Stimulated activated CD4-positive, alpha-beta T cell treated with anti-CD3 and anti-CD28 coated beads, Interleukin-2, amount 100 ng/mL, for 24 hours (primary cell): ENCODE measurements around the gene MRPL54.

Source experiments
- DNase-seq, 2 donors: peaks; one replicate each; pipeline ENCODE4 v3.0.0-alpha.2; 2020

MRPL54 gene

DNA sequence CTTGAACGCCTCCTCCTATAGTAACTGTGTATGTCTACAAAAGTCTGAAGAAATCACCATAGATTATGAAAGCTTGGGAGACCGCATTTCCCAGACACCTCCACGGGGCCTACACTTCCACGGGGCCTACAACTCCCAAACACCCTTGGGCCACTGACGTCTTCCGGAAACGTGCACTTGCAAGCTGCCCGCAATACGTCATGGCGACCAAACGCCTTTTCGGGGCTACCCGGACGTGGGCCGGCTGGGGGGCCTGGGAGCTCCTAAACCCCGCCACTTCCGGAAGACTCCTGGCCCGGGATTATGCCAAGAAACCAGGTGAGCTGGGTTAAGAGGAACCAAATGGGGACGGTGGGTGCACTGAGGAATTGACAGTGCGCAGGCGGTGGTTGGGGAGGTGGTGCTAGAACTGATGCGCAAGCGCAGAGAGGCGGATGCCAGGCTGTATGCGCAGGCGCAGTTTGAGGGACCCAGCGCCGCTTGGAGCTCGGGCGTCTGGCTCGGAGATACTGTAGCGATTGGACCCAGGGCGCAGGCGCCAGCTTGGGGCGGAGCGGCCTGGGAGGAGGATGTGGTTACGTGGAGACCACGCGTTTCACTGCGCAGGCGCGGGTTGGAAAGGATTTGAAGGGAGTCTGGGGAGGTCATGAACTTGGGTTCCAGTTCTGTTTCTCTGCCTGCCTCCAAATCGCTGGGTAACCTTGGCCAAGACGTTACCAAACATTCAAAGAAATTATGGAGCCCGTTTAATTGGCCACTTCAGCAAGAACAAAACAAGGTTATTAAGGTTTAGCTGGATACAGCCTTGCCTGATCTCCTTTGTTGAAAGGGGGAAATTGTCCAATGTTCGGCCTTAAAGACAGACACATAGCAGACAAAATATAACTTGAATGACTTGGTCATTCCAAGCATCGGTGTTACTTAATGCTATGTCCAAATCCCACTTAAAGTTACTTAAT, at the start of gene MRPL54:
Gene MRPL54, plus strand, starts transcription at position 182 of the 959 bp plus-strand sequence. Its CDS starts 19 bp downstream, at position 201.
- peak; percentile 99 for DNase-seq

DNA sequence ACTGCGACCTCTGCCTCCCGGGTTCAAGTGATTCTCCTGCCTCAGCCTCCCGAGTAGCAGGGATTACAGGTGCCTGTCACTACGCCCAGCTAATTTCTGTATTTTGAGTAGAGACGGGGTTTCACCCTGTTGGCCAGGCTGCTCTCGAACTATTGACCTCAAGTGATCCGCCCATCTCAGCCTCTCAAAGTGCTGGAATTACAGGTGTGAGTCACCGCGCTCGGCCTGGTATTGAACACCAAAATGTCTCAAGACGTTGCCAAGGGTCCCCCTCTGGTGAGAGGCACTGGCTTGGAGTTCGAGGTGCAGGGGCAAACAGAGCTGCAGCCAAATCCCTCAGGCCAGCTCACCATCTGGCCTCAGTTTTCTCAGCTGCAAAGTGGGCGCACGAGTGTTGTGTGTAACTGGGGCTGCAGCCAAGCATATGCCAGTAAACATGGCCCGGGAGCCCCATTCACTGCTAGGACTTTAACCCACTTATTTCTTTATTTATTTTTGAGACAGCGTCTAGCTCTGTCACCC, 46.3 kb upstream of the MRPL54 start:
- no peak for DNase-seq

DNA sequence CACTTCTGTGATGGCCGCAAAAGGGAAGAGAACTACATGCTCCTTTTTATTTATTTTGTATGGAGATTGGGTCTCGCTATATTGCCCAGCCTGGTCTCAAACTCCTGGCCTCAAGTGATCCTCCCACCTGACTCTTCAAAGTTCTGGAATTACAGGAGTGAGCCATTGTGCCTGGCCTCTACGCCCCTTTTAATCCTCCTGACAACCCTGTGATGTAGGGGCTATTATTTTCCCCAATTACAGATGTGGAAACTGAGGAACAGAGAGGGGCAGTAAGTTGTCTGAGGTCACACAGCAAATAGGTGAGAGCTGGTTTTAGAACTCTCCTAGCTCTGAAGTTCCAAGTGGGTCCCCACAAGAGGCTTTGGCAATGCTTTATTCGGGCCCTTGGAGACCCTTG, 42.6 kb upstream of the MRPL54 start:
- no peak for DNase-seq

DNA sequence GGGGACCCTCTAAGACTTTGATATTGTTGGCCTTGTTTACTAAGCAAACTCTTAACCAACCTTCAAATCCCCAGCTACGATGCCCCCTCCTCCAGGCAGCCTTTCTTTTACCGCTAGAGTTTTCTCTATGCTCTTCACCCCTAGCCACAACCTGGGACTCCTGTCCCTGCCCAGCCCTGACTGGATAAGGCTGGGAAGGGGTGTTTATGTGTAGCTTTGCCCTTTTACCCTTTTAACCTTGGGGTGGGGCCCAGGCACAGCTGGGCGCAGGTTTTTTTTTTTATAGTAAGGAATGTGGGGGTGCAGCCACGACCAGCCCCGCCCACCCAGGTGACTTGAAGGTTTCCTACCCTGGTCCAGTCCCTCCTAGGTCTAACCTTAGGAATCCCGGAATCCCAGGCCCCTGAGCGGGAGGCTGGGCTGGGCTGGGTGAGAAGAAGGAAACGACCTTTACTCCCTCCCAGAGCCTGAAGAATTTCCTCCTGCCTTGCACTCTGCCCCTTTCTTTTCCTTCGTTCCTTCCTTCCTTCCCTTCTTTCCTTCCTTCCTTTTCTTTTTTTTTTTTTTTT, 42.0 kb upstream of the MRPL54 start:
- no peak for DNase-seq

DNA sequence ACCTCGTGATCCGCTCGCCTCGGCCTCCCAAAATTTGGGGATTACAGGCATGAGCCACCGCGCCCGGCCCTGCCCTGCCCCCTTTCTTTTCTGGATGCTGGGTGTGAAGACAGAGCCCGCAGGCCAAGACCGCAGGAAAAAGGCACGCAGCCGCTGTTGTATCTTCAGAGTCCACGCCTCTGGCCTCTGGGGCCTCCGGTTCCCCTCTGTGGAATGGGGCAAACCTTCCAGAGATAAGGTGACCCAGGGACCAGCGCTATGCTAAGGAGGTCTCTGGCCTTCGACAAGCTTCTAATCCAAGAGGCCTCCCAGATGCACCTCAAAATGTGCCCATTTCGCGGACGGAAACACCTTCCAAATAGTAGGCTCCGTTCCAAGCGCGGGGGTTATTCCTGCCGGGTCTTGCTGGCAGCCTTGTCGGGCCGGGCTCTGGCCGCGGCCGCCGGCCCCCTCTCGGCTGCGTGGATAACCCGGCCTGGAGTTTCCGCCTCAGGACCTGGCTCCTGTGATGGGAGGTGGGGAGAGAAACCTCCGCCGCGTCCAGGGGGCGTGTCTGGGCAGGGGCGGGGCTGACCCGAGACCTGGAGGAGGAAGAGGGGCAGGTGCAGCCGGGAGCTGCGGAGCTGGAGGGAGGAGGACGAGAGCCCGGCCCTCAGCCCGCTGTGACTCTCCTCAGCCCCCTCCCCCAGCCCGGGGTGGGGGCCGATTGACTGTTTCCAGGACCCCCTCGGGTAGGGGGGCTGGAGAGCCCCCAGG, 41.2 kb upstream of the MRPL54 start:
- peak; percentile 92 to 94 for DNase-seq

DNA sequence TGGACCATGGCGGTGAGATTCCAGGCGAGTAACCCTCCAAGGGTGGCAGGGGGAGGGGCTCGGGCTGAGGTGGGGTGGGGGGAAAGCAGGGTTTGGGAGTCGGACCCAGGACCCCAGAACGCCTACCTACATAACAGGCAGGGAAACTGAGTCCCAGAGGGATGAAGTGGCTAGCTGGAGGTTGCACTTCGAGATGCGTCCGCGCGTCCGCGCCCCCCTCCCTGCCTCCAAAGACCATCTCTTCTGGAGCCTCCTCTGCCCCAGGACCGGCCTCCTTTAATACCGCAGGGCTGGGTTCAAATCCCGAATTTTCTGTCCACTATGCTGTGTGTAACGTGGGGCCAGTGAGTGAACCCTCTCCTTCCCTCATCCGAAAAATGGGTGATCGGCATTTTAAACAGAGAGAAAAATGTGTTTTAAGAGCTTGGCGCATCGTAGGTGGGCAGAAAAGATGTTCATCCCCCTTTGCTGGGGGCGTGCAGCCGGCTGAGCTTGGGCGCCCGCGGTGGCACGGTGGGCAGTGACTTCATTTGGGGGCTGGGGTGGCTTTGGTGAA, 40.5 kb upstream of the MRPL54 start:
- DNase-seq = no peak

DNA sequence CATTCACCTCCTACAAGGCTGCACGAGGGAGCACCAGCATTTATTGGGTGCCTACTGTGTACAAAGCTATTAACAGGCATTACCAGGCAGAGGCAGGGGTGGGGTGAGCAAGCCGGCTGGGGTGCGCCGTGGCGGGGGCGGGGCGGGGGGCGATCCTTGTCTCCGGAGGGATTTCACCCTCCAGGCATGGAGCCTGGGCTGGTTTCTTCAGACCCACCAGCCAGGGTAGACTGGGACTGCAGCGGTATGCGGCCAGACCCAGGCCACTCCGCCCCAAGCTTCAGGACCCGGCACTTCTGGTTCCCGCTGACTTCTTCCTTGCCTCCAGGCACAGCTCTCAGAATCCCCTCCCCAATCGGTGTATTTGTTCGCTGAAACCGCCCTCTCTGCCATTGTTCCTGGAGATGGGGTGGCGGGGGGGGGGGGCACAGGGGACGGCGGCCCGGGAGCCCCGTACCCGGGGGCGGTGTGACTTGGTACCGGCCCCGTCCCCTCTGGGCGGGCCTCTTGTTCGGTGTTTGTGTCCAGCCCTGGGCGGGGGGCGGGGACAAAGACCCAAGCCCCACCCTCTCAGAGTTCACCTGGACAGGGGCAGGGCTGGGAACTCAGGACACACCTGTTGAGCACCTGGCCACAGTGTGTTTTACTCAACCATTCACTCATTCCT, 39.9 kb upstream of the MRPL54 start:
- DNase-seq = no peak

DNA sequence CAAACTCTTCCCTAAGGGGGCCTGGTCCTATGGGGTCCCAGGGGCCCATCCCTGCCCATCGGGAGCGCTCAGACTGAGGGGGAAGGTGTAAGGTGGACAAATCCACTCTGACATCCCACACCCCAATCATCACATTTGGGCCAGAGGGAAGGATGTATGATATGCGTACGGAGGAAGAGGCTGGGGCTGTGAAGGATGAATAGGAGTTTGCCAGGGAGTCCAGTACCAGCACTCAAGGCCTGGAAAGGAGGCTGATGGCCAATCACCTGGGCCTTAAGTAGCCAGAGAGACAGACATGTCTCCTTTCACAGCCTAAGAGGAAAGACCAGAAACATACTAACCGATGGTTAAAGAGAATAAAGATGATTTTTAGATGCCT, 39.4 kb upstream of the MRPL54 start:
- DNase-seq = no peak

DNA sequence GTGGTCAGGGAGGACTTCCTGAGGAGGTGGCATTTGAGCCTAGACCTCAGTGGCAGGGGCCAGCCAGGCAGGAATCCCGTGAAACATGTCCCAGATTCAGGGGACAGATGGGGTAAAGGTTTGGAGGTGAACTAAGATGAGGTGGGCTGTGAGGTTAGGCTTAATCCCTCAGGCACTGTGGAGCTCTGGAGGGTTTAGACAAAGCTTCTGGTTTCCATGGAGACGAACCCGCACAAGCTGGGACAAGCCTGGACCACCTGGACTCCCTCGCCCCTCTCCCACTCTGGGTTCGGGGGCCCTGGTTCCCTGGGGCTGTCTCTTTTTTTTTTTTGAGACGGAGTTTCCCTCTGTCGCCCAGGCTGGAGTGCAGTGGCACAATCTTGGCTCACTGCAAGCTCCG, 38.6 kb upstream of the MRPL54 start:
- no peak for DNase-seq

DNA sequence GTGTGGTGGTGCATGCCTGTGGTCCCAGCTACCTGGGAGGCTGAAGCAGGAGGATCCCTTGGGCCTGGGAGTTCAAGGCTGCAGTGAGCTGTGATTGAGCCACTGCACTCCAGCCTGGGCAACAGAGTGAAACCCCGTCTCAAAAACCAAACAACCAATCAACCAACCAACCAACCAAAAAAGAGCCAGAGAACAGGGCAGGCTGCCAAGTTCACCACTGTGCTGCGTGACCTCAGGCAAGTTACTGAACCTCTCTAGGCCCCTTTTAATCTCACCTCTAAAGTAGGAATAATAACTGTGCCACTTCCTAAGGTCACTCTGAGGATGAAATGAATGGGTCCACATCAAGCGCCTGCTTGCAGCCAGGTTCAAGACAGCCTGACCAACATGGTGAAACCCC, 37.4 kb upstream of the MRPL54 start:
- no peak for DNase-seq

DNA sequence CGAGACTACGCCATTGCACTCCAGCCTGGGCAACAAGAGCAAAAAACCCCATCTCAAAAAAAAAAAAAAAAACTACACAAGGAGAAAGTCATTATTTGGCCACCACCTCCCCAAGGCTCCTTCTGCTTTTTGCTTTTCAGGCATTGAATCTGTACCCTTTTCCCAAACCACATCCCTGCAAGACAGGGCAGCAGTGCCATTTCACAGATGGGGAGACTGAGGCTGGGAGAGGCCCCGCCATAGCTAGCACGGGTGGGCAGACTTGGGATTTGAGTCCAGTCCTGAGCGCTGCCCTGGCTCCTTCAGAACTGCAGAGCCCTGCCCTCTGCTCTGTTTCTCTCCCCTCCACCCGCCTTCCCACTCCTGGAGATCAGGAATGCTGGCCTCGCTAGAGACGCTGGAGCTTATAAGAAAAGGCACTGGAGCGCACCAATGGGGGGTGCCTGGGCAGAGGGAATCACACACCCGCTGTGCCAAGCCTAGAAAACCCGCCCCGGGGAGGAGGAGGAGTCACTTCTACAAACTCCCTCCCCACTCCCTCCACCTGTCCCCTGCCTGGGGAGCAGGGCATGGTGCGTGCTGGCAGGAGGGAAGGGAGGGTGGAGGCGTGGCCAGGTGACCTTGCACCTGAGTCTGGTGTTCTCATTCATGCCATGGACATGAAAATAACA, 36.7 kb upstream of the MRPL54 start:
- no peak for DNase-seq

DNA sequence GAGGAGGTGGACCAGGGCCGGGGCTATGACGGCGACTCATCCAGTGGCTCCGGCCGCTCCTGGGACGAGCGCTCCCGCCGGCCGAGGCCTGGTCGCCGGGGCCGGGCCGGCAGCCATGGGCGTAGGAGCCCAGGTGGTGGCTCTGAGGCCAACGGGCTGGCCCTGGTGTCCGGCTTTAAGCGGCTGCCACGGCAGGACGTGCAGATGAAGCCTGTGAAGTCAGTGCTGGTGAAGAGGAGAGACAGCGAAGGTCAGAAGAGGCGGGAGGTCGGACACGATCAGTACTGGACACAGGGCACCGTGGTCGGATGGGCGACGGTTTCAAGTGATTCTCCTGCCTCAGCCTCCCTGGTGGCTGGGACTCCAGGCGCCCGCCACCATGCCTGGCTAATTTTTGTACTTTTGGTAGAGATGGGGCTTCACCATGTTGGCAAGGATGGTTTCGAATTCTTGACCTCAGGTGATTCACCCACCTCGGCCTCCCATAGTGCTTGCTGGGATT, 32.0 kb upstream of the MRPL54 start:
- no peak for DNase-seq

DNA sequence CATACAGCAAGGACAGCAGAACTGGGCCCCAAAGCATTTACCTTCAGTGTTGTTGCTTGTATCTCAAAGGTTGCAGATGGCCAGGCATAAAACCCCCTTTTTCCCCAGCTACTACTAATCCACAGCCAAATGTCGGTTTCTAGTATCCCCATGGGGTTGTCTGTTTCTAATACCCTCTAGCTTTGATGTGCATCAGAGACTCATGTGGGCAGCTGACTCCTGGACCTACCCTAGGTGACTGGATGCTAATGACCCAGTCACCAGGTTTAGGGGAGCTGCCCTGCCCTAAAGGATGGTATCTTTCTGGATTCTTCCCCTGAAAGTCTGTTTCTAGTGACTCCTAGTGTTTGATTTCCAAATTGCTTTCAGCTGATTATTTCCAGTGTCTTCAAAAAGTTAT, 30.4 kb upstream of the MRPL54 start:
- DNase-seq = no peak

DNA sequence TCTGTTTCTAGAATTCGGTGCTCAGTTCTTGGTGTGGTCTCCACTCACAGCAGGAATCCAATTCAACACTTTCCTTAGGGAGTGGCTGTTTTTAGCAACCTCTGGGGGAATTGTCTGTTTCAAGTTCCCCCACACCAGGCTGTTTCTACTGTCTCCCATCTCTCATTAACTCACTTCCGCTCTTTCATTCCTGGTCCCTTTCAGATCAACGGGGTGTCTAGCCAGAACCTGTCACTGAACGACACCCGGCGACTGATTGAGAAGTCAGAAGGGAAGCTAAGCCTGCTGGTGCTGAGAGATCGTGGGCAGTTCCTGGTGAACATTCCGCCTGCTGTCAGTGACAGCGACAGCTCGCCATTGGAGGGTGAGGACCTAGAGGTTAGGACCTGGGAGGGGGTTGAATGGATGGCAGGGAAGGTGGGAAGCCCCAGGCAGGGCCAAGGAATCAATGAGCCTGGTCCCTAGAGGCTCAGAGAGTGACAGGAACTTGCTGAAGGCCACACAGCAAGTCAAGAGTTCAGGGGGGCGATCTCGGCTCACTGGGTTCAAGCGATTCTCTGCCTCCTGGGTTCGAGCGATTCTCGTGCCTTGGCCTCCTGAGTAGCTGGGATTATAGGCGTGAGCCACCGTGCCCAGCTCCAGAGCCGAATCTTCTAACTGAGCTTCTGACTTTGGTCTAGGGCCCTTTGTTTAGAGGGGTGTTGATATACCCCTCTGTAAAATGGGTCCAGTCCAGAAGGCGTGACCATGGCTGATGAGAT, 28.8 kb upstream of the MRPL54 start:
- DNase-seq = no peak

DNA sequence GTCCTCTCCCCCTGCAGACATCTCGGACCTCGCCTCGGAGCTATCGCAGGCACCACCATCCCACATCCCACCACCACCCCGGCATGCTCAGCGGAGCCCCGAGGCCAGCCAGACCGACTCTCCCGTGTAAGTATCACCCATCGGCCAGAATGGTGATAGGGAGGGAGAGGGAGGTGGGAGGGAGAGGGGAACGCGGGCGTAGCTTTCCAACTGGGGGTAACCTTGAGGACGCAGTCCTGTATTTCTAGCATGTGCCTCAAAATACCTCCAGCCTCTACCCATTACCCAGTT, 28.2 kb upstream of the MRPL54 start:
- no peak for DNase-seq

DNA sequence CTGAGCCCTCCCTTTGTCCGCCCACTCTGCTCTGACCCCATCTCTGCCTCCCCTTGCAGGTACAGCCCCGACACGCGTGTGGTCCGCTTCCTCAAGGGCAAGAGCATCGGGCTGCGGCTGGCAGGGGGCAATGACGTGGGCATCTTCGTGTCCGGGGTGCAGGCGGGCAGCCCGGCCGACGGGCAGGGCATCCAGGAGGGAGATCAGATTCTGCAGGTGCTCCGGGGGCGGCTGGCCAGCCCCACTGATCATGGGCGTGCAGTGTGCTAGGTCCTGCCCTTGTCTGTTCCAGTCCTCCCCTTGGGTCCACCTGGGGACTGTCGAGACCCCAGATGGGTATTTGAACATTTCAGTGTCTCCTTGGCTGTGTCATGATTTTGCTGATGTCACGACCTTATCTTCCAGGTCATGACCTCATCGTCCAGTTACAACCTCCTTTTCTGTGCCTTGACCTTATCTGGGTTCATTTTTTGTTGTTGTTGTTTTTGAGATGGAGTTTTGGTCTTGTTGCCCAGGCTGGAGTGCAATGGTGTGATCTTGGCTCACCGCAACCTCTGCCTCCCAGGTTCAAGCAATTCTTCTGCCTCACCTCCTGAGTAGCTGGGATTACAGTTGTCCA, 26.3 kb upstream of the MRPL54 start:
- DNase-seq = no peak

DNA sequence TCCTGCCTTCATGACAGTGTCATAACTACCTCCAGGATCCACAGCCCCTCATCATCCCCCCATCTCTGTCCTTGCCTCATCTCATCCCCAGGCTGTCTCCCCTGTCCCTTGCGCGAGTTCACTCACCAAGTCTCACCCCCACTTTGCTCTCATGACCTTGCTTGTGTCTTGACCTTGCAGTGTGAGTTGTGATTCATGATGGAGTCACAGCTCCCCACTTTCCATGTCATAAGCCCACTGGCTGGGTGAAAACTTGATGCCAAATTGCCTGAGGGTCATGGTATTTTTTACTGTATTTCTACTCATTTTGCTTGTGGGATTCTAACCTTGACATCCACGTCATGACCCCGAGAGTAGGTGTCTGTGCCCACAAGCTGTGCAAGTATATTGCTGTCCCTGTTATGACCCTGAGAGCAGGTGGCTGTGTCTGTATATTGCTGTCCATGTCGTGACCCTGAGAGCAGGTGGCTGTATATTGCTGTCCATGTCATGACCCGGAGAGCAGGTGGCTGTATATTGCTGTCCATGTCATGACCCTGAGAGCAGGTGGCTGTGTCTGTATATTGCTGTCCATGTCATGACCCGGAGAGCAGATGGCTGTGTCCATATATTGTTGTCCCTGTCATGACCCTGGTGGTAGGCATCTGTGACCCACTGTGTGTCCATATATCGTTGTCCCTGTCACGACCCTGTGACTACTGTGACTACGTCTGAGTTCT, 24.8 kb upstream of the MRPL54 start:
- no peak for DNase-seq

DNA sequence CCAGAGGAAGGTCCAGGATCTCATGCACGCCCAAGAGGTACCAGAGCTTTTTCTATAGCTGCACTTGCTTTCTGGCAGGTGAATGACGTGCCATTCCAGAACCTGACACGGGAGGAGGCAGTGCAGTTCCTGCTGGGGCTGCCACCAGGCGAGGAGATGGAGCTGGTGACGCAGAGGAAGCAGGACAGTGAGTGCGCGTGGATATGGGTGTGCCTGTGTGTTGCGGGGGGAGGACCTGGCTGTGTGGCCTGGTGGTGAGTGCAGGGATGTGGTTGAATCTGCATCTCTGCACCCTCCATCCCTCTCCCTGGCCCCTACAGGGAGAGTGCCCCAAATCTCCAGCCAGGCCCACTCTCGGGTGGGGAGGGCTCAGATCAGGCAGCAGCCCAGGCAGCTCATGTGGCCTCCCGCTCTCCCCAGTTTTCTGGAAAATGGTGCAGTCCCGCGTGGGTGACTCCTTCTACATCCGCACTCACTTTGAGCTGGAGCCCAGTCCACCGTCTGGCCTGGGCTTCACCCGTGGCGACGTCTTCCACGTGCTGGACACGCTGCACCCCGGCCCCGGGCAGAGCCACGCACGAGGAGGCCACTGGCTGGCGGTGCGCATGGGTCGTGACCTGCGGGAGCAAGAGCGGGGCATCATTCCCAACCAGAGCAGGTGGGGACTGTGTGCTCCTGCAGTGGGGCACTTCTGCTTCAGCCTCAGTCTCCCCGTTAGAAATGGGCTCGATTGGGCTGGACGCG, 23.8 kb upstream of the MRPL54 start:
- DNase-seq = no peak

DNA sequence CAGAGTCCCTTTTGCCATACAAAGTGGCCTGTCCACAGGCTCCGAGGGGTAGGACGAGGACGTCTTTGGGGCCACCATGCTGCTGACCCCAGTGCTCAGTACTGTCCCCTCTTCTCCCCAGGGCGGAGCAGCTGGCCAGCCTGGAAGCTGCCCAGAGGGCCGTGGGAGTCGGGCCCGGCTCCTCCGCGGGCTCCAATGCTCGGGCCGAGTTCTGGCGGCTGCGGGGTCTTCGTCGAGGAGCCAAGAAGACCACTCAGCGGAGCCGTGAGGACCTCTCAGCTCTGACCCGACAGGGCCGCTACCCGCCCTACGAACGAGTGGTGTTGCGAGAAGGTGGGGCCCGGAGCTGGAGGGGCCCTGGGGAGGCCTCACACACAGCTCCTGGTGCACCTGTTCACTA, 22.1 kb upstream of the MRPL54 start:
- DNase-seq = no peak
